Endothelial cell of umbilical vein (primary cell): ENCODE results near the gene ANXA4. TPM values are rescaled to one million over a fixed set of nuclear protein-coding genes. Genes with fewer than 3 reads are reported as not detected.

Experiments
- BruUV-seq: library from RNA; stranded (reverse); fragments of 400-500 nt; replicated peaks from 2 replicates; lab custom pipeline; 2021; lab: Mats Ljungman, UMichigan
- CTCF ChIA-PET: fragments of 300-600, 350-600 bp; sonication (Branson Sonifier 250); formaldehyde crosslinking; loops from one replicate; lab custom pipeline; 2021; ENCODE audit warnings: antibody characterized with exemption, inconsistent platforms; lab: Charles Lee
- POLR2A ChIA-PET: fragments of 300-600, 350-600 bp; sonication (Branson Sonifier 250); formaldehyde crosslinking; loops from one replicate; lab custom pipeline; 2021; ENCODE audit warnings: antibody characterized with exemption, inconsistent platforms; lab: Charles Lee
- DNase-seq: peaks from one replicate; pipeline ENCODE4 v3.0.0-alpha.2; 2011; ENCODE audit warnings: low read depth, low spot score
- FAIRE-seq: peaks from 2 replicates; lab custom pipeline; 2011; peaks lifted over from hg19 to GRCh38; lab: Jason Lieb, UNC
- H2AFZ ChIP-seq: 2 replicates; pipeline ENCODE4 v1.6.0; 2012; ENCODE audit warnings: low read depth, low read length, control low read depth, inconsistent platforms
- H3K27ac ChIP-seq: 2 replicates; pipeline ENCODE4 v1.5.1; 2011; ENCODE audit warnings: low read depth, mild to moderate bottlenecking, control low read depth, low read length, moderate library complexity; ENCODE audit not compliant: insufficient read depth
- H3K27me3 ChIP-seq, 2 experiments: 2 replicates each; pipeline versions ENCODE4 v1.6.0 to v1.6.1; 2011; ENCODE audit warnings: low read length in 2 of 2, mixed read lengths in 1 of 2; ENCODE audit not compliant: control insufficient read depth in 2 of 2, insufficient read depth in 2 of 2
- H3K36me3 ChIP-seq, 2 experiments: 2 replicates in 1 of 2; 3 replicates in 1 of 2; pipeline ENCODE4 v1.5.1; 2011; ENCODE audit warnings: low read length in 2 of 2, mild to moderate bottlenecking in 1 of 2, moderate library complexity in 1 of 2; ENCODE audit not compliant: control insufficient read depth in 2 of 2, insufficient read depth in 2 of 2; ENCODE audit errors: extremely low read depth in 1 of 2
- H3K4me1 ChIP-seq: 3 replicates; pipeline ENCODE4 v1.5.1; 2011; ENCODE audit warnings: mild to moderate bottlenecking, low read length; ENCODE audit not compliant: control insufficient read depth, insufficient read depth; ENCODE audit errors: extremely low read depth
- H3K4me2 ChIP-seq: 2 replicates; pipeline ENCODE4 v1.6.1; 2011; ENCODE audit warnings: low read length, control low read depth, mixed read lengths; ENCODE audit not compliant: insufficient read depth
- H3K4me3 ChIP-seq, 3 experiments: fragments of 200-600 bp in 1 of 3; sonication (generic), shearing (Covaris generic) in 1 of 3; replicated peaks in 1 of 3; 2 replicates each; pipeline ENCODE4 v1.5.1; 2011 to 2016; ENCODE audit warnings: control low read depth in 3 of 3, low read length in 3 of 3, mild to moderate bottlenecking in 2 of 3, inconsistent platforms in 1 of 3, low read depth in 1 of 3, moderate library complexity in 1 of 3; ENCODE audit not compliant: insufficient read depth in 1 of 3
- H3K79me2 ChIP-seq: 2 replicates; pipeline ENCODE4 v1.6.0; 2012; ENCODE audit warnings: low read length, inconsistent platforms; ENCODE audit not compliant: control insufficient read depth, insufficient read depth
- H3K9ac ChIP-seq: replicated peaks from 2 replicates; pipeline ENCODE3; 2011; ENCODE audit warnings: low read length, control low read depth; ENCODE audit not compliant: insufficient read depth; ENCODE audit errors: extremely low read depth
- H3K9me1 ChIP-seq: replicated peaks from 3 replicates; pipeline ENCODE4 v1.6.0; 2011; ENCODE audit warnings: mild to moderate bottlenecking, low read length; ENCODE audit not compliant: control insufficient read depth, insufficient read depth; ENCODE audit errors: extremely low read depth
- H3K9me3 ChIP-seq: replicated peaks from 2 replicates; pipeline ENCODE4 v1.5.1; 2012; ENCODE audit warnings: low read length, inconsistent platforms; ENCODE audit not compliant: control insufficient read depth, insufficient read depth
- H4K20me1 ChIP-seq: replicated peaks from 2 replicates; pipeline ENCODE3; 2011; ENCODE audit warnings: mild to moderate bottlenecking, low read length; ENCODE audit not compliant: control insufficient read depth, insufficient read depth; ENCODE audit errors: extremely low read depth
- EZH2 ChIP-seq: IDR thresholded peaks from 2 replicates; pipeline ENCODE4 v1.6.1; 2012; ENCODE audit warnings: borderline replicate concordance, low read depth, mild to moderate bottlenecking, moderate library complexity, low read length, inconsistent platforms; ENCODE audit not compliant: severe bottlenecking
- FOS ChIP-seq: IDR thresholded peaks from 2 replicates; pipeline ENCODE4 v1.6.1; 2011; ENCODE audit warnings: mild to moderate bottlenecking, low read length, moderate library complexity, borderline replicate concordance; ENCODE audit not compliant: insufficient read depth
- GATA2 ChIP-seq: IDR thresholded peaks from 2 replicates; pipeline ENCODE4 v1.7.0; 2011; ENCODE audit warnings: low read depth, mild to moderate bottlenecking, moderate library complexity, mixed read lengths, low read length; ENCODE audit not compliant: insufficient read length, insufficient read depth
- POLR2A ChIP-seq: IDR thresholded peaks from 2 replicates; pipeline ENCODE4 v1.6.1; 2012; ENCODE audit warnings: low read depth, mild to moderate bottlenecking, control low read depth, low read length
- dilution Hi-C: fragments of 300-500 bp; cut with MboI; formaldehyde crosslinking; loops from one replicate; pipeline ENCODE4 v1.15.0; 2019; ENCODE audit warnings: low sequenced_read_pairs; ENCODE audit not compliant: extremely low pct_ligation_motif_present
- intact Hi-C: fragments of 100-400 bp; cut with micrococcal nuclease; formaldehyde crosslinking; loops from one replicate; pipeline ENCODE4 v1.10.0; 2022
- polyA plus RNA-seq, 4 experiments: library from polyadenylated mRNA; depleted of rRNA in 3 of 4; stranded (reverse) in 3 of 4; unstranded in 1 of 4; fragments of >200 nt; gene quantifications; 2 replicates each; pipeline versions ENCODE4 v1.2.1 to v1.2.3, GENCODE V29; 2011 to 2012; ENCODE audit warnings: missing spikeins in 1 of 4
- total RNA-seq: library from RNA; stranded (reverse); gene quantifications from 2 replicates; pipeline ENCODE4 v1.2.3, GENCODE V29; 2021

Gene ANXA4
- total and polyA plus RNA-seq, 2 donors (not counting 3 experiments of a cell fraction or from before 2014, with no cell fraction given): 29.4 to 79.6 TPM

DNA sequence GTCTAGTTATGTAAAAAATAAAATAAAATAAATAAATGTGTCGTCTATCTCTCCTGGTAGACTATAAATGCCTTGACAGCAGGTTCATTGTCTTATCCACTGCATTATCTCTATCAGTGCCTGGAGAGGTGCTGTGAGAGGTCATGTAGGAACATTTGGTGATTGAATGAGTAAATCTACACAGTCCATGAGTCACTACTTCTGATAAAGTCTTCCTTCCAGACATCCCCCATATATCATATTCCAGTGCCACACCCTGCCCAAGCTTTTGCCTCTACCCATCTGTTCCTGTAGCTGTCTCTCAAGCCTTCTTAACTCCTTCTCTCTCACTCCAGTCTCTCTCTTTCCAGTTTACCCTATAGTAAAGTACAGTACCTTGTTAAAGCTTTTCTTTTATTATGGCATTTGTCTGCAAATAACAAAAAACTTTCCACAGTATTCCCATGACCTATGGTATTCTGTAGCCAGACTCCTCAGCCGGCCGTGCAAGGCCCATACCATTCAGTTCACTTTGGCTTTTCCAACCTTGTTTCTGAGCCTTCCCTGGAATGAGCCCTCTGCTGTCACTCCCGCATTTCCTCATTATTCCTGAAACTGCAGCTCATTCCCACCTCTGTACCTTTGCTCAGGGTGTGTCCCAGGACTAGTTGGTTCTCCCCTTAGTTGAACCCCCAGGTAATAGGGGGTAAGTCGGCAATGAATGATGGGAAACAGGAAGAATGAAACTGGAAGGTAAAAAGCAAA lies 37.5 kb downstream of the ANXA4 start:
- dilution Hi-C loops (no loop called here), intact Hi-C loops (no loop called here)
- Histone ChIP-seq H3K9me1 (no peaks in the 10 kb centered on the region), H3K4me3 (no peak overlapping the region), H3K79me2 (no peaks in the 10 kb centered on the region), H3K4me2 (no peak overlapping the region), H4K20me1 (no peaks in the 10 kb centered on the region), H3K27ac (no peak overlapping the region), H3K36me3 (no peaks in the 10 kb centered on the region), H3K9me3 (no peaks in the 10 kb centered on the region), H3K4me1 (peaks cover 9% of the 10 kb centered on the region), H3K27me3 (no peaks in the 10 kb centered on the region), H3K9ac (no peak overlapping the region), H2AFZ (no peak overlapping the region)
- DNase-seq: peak; percentile 23
- FAIRE-seq: no peak
- no TSS peak for BruUV-seq
- POLR2A ChIA-PET: no interaction called here
- CTCF ChIA-PET: interaction anchor here (0.6 to 1.4 kb wide), 4 partner anchors 14 to 393 kb away, joined by 3 to 11 read pairs (median 7); no protein-coding TSS in a partner anchor
- TF ChIP-seq GATA2: peak; percentile 84
- no peak for TF ChIP-seq EZH2
- TF ChIP-seq FOS: peak; percentile 60

DNA sequence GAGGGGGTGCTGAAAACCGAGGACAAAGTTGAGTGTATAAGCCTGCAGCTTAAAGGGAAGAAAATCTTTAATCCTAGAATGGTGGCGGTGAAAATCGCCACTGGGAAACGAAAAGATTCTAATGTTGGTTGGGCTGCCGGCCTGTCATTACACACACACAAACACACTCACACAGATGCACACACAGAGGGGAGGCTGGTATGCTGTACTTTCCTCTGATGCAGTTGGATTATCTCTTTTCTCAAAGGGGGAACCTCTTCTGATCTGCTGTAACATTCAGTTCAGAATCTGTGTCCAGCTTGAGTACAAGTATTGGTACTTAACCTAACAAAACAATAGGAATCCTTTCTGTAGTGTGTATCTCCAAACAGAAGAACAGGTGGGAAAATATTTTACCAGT lies 39.0 kb downstream of the ANXA4 start:
- H3K9me3 ChIP-seq: no peaks in the 10 kb centered on the region
- ChIA-PET CTCF (interaction anchor here (1.2 to 2.4 kb wide), 5 partner anchors 8 to 56 kb away, joined by 3 to 13 read pairs (median 5); no protein-coding TSS in a partner anchor), POLR2A (no interaction called here)
- peak; percentile 21 for TF ChIP-seq POLR2A
- TF ChIP-seq GATA2: no peak
- H4K20me1 ChIP-seq: no peaks in the 10 kb centered on the region
- dilution Hi-C loops: no loop called here
- no peak overlapping the region for H2AFZ ChIP-seq
- H3K27ac ChIP-seq: no peak overlapping the region
- BruUV-seq: no TSS peak
- no peaks in the 10 kb centered on the region for H3K36me3 ChIP-seq
- no peak overlapping the region for H3K9ac ChIP-seq
- H3K79me2 ChIP-seq: no peaks in the 10 kb centered on the region
- no peak overlapping the region for H3K4me2 ChIP-seq
- no peaks in the 10 kb centered on the region for H3K27me3 ChIP-seq
- DNase-seq (no peak), FAIRE-seq (no peak)
- H3K4me3 ChIP-seq: no peak overlapping the region
- H3K4me1 ChIP-seq: peaks cover 9% of the 10 kb centered on the region
- intact Hi-C loops: no loop called here
- no peaks in the 10 kb centered on the region for H3K9me1 ChIP-seq
